Measurements from ENCODE around the gene SLC19A1. TPM values are rescaled to one million over a fixed set of nuclear protein-coding genes. Genes with fewer than 3 reads are reported as not detected.

SLC19A1 gene
- total and polyA plus RNA-seq, 2 donors (not counting 1 experiment from before 2014, with no cell fraction given): 1.7 to 2.1 TPM

DNA sequence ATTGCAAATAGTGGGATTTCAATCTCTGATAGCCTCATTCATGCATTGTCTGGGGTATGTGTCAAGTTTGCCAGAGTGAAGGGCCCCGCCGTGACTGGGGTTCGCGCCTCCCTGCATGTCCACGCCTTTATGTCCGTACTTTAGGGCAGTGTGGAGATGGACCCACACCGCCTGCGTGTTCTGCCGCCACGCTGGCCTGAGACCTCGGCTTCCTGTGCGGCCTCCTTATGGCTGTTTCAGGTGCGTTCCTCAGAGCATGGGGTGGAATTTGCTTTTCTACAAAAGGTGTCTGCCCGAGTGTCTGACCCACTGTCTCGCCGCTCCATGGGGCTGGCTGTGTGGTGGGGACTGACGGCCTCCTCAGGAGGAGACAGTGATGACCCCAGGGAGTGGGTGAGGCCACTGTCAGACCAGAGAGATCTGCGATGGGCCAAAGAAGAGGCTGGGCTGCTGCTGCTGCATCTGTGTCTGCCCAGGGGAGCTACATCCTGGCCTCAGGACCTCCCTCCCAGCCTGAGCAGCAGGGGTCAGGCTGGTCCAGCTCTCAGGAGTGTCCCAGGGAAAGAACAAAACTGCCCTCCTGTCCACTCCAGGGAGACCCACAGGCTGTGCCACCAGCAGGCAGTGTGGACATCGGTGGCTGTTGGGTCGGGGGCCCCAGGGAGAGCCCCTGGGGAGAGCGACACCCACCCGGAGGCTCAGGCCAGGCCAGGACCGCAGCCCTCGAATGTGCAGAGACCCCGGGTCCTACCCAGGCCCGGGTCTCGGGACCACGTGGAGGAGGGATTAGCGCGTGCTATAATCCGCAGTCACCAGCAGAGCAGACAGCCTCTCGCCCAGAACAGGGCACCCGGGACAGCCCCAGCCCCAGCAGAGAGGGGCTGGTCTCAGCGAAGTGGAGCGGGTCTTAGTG is 9.8 kb upstream of the SLC19A1 start:
- no peak overlapping the region for H3K4me2 ChIP-seq (ENCODE audit: extremely low read depth, insufficient read depth, low read length)
- DNase-seq (ENCODE audit: low read depth in 2 of 2): no peak
- H3K4me3 ChIP-seq (replicated peaks in 1 of 4; ENCODE audit: control extremely low read depth in 1 of 4, insufficient read depth in 1 of 4, low read depth in 3 of 4, low read length in 4 of 4): no peak overlapping the region
- peaks cover 3% of the 10 kb centered on the region for H3K27me3 ChIP-seq (ENCODE audit: control insufficient read depth, insufficient read depth, low read length)
- H3K9ac ChIP-seq (ENCODE audit: insufficient read depth, low read length): no peak overlapping the region
- H3K9me3 ChIP-seq (ENCODE audit: control insufficient read depth, insufficient read depth, low read depth, low read length): no peaks in the 10 kb centered on the region
- H3K36me3 ChIP-seq (ENCODE audit: control insufficient read depth, insufficient read depth, low read length): no peaks in the 10 kb centered on the region
- no peak overlapping the region for H2AFZ ChIP-seq (ENCODE audit: low read length)
- TF ChIP-seq, protein P1, sequence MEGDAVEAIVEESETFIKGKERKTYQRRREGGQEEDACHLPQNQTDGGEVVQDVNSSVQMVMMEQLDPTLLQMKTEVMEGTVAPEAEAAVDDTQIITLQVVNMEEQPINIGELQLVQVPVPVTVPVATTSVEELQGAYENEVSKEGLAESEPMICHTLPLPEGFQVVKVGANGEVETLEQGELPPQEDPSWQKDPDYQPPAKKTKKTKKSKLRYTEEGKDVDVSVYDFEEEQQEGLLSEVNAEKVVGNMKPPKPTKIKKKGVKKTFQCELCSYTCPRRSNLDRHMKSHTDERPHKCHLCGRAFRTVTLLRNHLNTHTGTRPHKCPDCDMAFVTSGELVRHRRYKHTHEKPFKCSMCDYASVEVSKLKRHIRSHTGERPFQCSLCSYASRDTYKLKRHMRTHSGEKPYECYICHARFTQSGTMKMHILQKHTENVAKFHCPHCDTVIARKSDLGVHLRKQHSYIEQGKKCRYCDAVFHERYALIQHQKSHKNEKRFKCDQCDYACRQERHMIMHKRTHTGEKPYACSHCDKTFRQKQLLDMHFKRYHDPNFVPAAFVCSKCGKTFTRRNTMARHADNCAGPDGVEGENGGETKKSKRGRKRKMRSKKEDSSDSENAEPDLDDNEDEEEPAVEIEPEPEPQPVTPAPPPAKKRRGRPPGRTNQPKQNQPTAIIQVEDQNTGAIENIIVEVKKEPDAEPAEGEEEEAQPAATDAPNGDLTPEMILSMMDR (conservative IDR thresholded peaks at IDR 0.05 in 1 of 2, IDR thresholded peaks at IDR 0.05 in 1 of 2; ENCODE audit: low read depth in 1 of 2, low read length in 2 of 2): no peak
- no peak for TF ChIP-seq EZH2 (IDR thresholded peaks at IDR 0.05; ENCODE audit: low read length, missing control alignments)
- no peaks in the 10 kb centered on the region for H3K79me2 ChIP-seq (ENCODE audit: control insufficient read depth, insufficient read depth, low read length)
- H4K20me1 ChIP-seq (ENCODE audit: control insufficient read depth, extremely low read depth, insufficient read depth, low read length): no peaks in the 10 kb centered on the region
- no peak overlapping the region for H3K27ac ChIP-seq (ENCODE audit: insufficient read depth, low read length)
- H3K4me1 ChIP-seq (ENCODE audit: control insufficient read depth, extremely low read depth, insufficient read depth, low read length): no peaks in the 10 kb centered on the region

DNA sequence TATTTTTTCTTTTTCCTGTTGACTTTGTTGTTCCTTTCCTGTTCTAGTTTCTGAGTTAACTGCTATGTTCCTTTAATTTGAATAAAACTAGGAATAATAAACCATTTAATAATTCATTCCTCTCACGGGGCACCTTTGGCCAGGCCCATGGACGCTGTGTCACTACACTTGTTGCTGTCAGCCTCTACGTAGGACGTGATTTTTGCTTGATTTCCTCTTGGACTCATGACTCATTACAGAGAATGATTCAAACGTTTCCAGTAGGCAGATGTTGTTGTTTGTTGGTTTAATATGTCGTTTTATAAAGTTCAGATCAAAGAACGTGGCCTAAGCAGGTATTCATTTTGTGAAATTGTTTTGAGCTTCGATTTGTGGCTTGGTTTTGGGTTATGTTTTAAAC is 9.1 kb upstream of the SLC19A1 start:
- no peaks in the 10 kb centered on the region for H3K79me2 ChIP-seq (ENCODE audit: control insufficient read depth, insufficient read depth, low read length)
- H3K4me1 ChIP-seq (ENCODE audit: control insufficient read depth, extremely low read depth, insufficient read depth, low read length): no peaks in the 10 kb centered on the region
- H3K27ac ChIP-seq (ENCODE audit: insufficient read depth, low read length): no peak overlapping the region
- no peak overlapping the region for H3K9ac ChIP-seq (ENCODE audit: insufficient read depth, low read length)
- no peaks in the 10 kb centered on the region for H3K9me3 ChIP-seq (ENCODE audit: control insufficient read depth, insufficient read depth, low read depth, low read length)
- no peaks in the 10 kb centered on the region for H4K20me1 ChIP-seq (ENCODE audit: control insufficient read depth, extremely low read depth, insufficient read depth, low read length)
- peaks cover 3% of the 10 kb centered on the region for H3K27me3 ChIP-seq (ENCODE audit: control insufficient read depth, insufficient read depth, low read length)
- no peak overlapping the region for H3K4me3 ChIP-seq (replicated peaks in 1 of 4; ENCODE audit: control extremely low read depth in 1 of 4, insufficient read depth in 1 of 4, low read depth in 3 of 4, low read length in 4 of 4)
- H3K4me2 ChIP-seq (ENCODE audit: extremely low read depth, insufficient read depth, low read length): no peak overlapping the region
- H2AFZ ChIP-seq (ENCODE audit: low read length): no peak overlapping the region
- no peaks in the 10 kb centered on the region for H3K36me3 ChIP-seq (ENCODE audit: control insufficient read depth, insufficient read depth, low read length)
- DNase-seq (ENCODE audit: low read depth in 2 of 2): peak; percentile 81 to 82
- TF ChIP-seq EZH2 (IDR thresholded peaks at IDR 0.05; ENCODE audit: low read length, missing control alignments): no peak
- TF ChIP-seq, protein P1 (conservative IDR thresholded peaks at IDR 0.05 in 1 of 2, IDR thresholded peaks at IDR 0.05 in 1 of 2; ENCODE audit: low read depth in 1 of 2, low read length in 2 of 2): no peak

- H3K4me1 ChIP-seq (ENCODE audit: control insufficient read depth, extremely low read depth, insufficient read depth, low read length): no peaks in the 10 kb centered on the region
- no peaks in the 10 kb centered on the region for H4K20me1 ChIP-seq (ENCODE audit: control insufficient read depth, extremely low read depth, insufficient read depth, low read length)
- H3K9ac ChIP-seq (ENCODE audit: insufficient read depth, low read length): no peak overlapping the region
- no peak overlapping the region for H3K4me3 ChIP-seq (replicated peaks in 1 of 4; ENCODE audit: control extremely low read depth in 1 of 4, insufficient read depth in 1 of 4, low read depth in 3 of 4, low read length in 4 of 4)
- no peak overlapping the region for H3K27ac ChIP-seq (ENCODE audit: insufficient read depth, low read length)
- H3K36me3 ChIP-seq (ENCODE audit: control insufficient read depth, insufficient read depth, low read length): no peaks in the 10 kb centered on the region
- H3K4me2 ChIP-seq (ENCODE audit: extremely low read depth, insufficient read depth, low read length): no peak overlapping the region
- no peak overlapping the region for H2AFZ ChIP-seq (ENCODE audit: low read length)
- TF ChIP-seq, protein P1 (conservative IDR thresholded peaks at IDR 0.05 in 1 of 2, IDR thresholded peaks at IDR 0.05 in 1 of 2; ENCODE audit: low read depth in 1 of 2, low read length in 2 of 2): no peak
- no peak for TF ChIP-seq EZH2 (IDR thresholded peaks at IDR 0.05; ENCODE audit: low read length, missing control alignments)
- no peaks in the 10 kb centered on the region for H3K9me3 ChIP-seq (ENCODE audit: control insufficient read depth, insufficient read depth, low read depth, low read length)
- DNase-seq (ENCODE audit: low read depth in 2 of 2): peak in 1 of 2 donors; percentile 31
- H3K27me3 ChIP-seq (ENCODE audit: control insufficient read depth, insufficient read depth, low read length): peaks cover 3% of the 10 kb centered on the region
- H3K79me2 ChIP-seq (ENCODE audit: control insufficient read depth, insufficient read depth, low read length): no peaks in the 10 kb centered on the region
Measured at GRCh38 chr21:45550522-45551210, 8.4 kb upstream of the SLC19A1 start.
